Activated T-helper 2 cell treated with anti-CD3 and anti-CD28 coated beads, Interferon-gamma antibody, Interleukin-2, Interleukin-4, amounts not matched to agents 10 μg/mL and 5 μg/mL and 100 μg/mL, durations not matched to agents 14 hours and 24 hours and 36 hours (primary cell): ENCODE data around the gene ERICH6B. TPM values are rescaled to one million over a fixed set of nuclear protein-coding genes. Genes with fewer than 3 reads are reported as not detected.

Experiments
- DNase-seq: peaks from one replicate; pipeline ENCODE4 v3.0.0; 2021; ENCODE audit warnings: low spot score
- H3K27ac Mint-ChIP-seq: one replicate; pipeline ENCODE4 v1.8.0; 2021; ENCODE audit warnings: mixed read lengths
- H3K27me3 Mint-ChIP-seq: one replicate; pipeline ENCODE4 v1.8.0; 2021; ENCODE audit warnings: low read depth, mixed read lengths
- H3K36me3 Mint-ChIP-seq: one replicate; pipeline ENCODE4 v1.8.0; 2021; ENCODE audit warnings: low read depth, mixed read lengths
- H3K4me1 Mint-ChIP-seq: one replicate; pipeline ENCODE4 v1.8.0; 2021; ENCODE audit warnings: low read depth, mixed read lengths
- H3K4me3 Mint-ChIP-seq: one replicate; pipeline ENCODE4 v1.8.0; 2021; ENCODE audit warnings: low read depth, mild to moderate bottlenecking, moderate library complexity, mixed read lengths
- H3K9me3 Mint-ChIP-seq: one replicate; pipeline ENCODE4 v1.8.0; 2021; ENCODE audit warnings: mixed read lengths
- intact Hi-C: fragments of 100-400 bp; cut with micrococcal nuclease; formaldehyde crosslinking; loops from one replicate; pipeline ENCODE4 v1.15.1; 2023
- total RNA-seq: library from RNA; stranded (reverse); gene quantifications from 2 replicates; pipeline ENCODE4 v1.2.3, GENCODE V29; 2022

ERICH6B gene
- total RNA-seq, 1 donor from 2014 or later = not detected

GRCh38 chr13:45594764-45595163 lies 20.8 kb downstream of the ERICH6B start:
- intact Hi-C loops = no loop called here
- Mint-ChIP-seq H3K4me3 (no peak overlapping the region), H3K27me3 (peaks cover 15% of the 10 kb centered on the region), H3K27ac (no peak overlapping the region), H3K9me3 (no peaks in the 10 kb centered on the region), H3K4me1 (no peaks in the 10 kb centered on the region), H3K36me3 (no peaks in the 10 kb centered on the region)
- DNase-seq = no peak

- Mint-ChIP-seq H3K36me3 (no peaks in the 10 kb centered on the region), H3K4me1 (no peaks in the 10 kb centered on the region), H3K4me3 (no peak overlapping the region), H3K27ac (no peak overlapping the region), H3K9me3 (no peaks in the 10 kb centered on the region), H3K27me3 (peaks cover 15% of the 10 kb centered on the region)
- DNase-seq = no peak
- intact Hi-C loops = no loop called here
Observed at GRCh38 chr13:45594227-45594626, 21.3 kb downstream of the ERICH6B start.

DNA sequence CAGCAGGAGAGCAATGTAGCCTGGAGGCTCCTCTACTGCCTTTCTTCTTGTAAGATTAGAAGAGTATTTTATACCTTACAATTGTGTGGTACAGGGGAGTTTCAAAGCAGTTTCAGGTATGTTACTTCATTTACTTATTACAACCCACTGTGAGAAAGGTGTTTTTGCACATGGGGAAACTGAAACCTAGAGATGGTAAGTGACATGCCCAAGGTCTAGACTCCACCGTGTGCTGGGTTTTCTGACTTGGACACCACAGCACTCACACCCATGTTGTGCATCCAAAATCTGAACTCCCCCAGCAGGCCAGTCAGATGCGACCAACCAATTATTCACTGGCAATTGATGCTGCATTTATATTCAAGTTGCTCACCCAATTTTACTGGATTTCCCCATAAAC lies 22.8 kb downstream of the ERICH6B start:
- peaks cover 15% of the 10 kb centered on the region for H3K27me3 Mint-ChIP-seq
- no peak for DNase-seq
- H3K4me1 Mint-ChIP-seq = no peaks in the 10 kb centered on the region
- no peak overlapping the region for H3K4me3 Mint-ChIP-seq
- intact Hi-C loops = no loop called here
- H3K36me3 Mint-ChIP-seq = no peaks in the 10 kb centered on the region
- H3K9me3 Mint-ChIP-seq = no peaks in the 10 kb centered on the region
- no peak overlapping the region for H3K27ac Mint-ChIP-seq

DNA sequence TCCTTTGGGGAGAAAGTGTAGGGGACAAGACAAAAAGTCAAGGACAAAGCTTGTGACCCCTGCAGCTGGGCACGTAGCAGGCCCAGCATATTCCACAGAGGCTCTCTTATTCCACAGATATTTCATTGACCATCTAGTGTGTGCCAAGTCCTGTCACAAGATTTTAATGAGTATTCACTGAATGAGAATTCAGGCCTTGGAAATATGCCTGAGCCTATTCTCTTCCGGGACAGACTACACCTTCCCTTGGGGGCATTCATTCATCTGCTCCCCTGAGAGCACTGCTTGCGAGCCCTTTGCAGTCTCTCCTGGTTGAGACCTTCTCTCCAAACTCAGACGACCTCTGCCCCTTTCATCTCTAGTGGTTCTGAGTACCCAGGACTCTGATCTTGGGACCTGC lies 25.5 kb downstream of the ERICH6B start:
- no peak overlapping the region for H3K4me3 Mint-ChIP-seq
- peaks cover 4% of the 10 kb centered on the region for H3K27me3 Mint-ChIP-seq
- intact Hi-C loops = no loop called here
- no peaks in the 10 kb centered on the region for H3K9me3 Mint-ChIP-seq
- H3K27ac Mint-ChIP-seq = no peak overlapping the region
- DNase-seq = no peak
- H3K36me3 Mint-ChIP-seq = no peaks in the 10 kb centered on the region
- H3K4me1 Mint-ChIP-seq = no peaks in the 10 kb centered on the region

DNA sequence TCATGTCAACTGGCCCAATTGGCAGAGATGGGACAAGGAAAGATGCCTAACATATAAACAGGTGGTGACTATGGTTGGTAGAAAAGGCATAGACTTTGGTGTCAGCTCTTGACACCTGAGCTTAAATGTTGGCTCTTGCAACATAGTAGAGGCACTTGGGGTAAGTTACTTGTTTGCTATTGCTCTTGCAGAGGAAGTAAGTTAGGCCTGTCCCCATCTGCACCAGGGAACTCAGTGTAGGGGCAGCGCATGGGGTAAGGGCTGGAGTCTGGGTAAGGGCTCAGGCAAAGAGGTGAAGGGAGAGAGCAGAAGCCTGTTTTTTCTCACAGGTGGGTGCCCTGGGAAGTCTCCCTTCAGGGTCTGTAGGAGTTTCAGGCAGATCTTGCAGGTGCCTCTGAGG lies 27.6 kb downstream of the ERICH6B start:
- no peaks in the 10 kb centered on the region for H3K4me1 Mint-ChIP-seq
- H3K36me3 Mint-ChIP-seq = no peaks in the 10 kb centered on the region
- H3K27ac Mint-ChIP-seq = no peak overlapping the region
- no peak for DNase-seq
- H3K4me3 Mint-ChIP-seq = no peak overlapping the region
- H3K9me3 Mint-ChIP-seq = no peaks in the 10 kb centered on the region
- peaks cover 1% of the 10 kb centered on the region for H3K27me3 Mint-ChIP-seq
- intact Hi-C loops = no loop called here

DNA sequence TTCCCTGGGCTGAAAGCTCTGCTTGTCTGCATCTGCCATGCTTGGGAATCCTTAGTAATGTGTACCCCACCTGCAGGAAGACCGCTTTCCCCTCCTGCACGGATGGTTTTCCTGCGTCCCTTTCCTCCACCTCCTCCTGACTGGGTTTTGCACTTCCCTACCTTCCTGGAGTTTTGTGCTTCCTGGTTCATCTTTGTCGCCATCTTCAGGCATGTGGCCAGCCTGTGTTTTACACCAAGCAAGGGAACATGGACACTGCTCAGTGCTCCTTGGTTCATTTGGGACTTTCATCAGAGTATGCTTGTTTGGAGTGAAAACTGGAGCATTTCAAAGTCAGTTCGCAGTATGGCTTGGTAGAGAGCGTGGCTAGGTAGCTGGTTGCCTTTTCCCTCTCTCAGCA lies 30.7 kb downstream of the ERICH6B start:
- no peak overlapping the region for H3K27ac Mint-ChIP-seq
- peaks cover 1% of the 10 kb centered on the region for H3K27me3 Mint-ChIP-seq
- intact Hi-C loops = no loop called here
- H3K36me3 Mint-ChIP-seq = no peaks in the 10 kb centered on the region
- H3K9me3 Mint-ChIP-seq = no peaks in the 10 kb centered on the region
- H3K4me1 Mint-ChIP-seq = no peaks in the 10 kb centered on the region
- DNase-seq = no peak
- H3K4me3 Mint-ChIP-seq = no peak overlapping the region

DNA sequence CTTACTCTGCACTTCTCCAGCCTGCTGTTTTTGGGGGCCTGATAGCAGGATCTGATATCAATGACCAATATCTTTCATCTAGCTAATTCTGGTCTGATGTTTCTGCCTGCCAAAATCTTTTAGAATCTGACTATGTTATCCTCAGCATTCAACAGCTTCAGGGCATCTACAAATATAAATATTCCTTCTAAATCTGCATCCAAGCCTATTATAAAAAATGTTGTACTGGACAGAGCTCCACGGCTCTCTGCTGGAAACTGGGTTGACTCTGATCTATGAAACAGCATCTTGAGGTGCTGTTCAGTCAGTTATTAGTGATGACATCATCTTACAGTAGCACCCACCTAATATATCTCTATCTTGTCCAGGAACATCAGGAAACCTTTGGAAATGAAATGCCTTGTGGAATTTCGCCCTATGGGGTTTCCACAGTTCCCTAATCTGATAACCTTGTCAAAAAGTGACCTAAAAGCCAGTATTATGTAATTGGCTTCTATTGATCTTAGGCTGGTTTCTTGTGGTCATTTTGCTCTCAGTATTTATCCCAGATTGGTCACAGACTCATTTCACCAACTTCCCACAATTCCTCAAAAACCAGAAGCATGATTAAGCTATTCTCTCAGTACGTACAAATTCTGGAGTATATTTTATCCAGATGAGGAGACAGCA lies 33.0 kb downstream of the ERICH6B start:
- no peak overlapping the region for H3K27ac Mint-ChIP-seq
- no peaks in the 10 kb centered on the region for H3K9me3 Mint-ChIP-seq
- H3K36me3 Mint-ChIP-seq = no peaks in the 10 kb centered on the region
- no peaks in the 10 kb centered on the region for H3K4me1 Mint-ChIP-seq
- H3K4me3 Mint-ChIP-seq = no peak overlapping the region
- intact Hi-C loops = no loop called here
- no peak for DNase-seq
- H3K27me3 Mint-ChIP-seq = peaks cover 8% of the 10 kb centered on the region

DNA sequence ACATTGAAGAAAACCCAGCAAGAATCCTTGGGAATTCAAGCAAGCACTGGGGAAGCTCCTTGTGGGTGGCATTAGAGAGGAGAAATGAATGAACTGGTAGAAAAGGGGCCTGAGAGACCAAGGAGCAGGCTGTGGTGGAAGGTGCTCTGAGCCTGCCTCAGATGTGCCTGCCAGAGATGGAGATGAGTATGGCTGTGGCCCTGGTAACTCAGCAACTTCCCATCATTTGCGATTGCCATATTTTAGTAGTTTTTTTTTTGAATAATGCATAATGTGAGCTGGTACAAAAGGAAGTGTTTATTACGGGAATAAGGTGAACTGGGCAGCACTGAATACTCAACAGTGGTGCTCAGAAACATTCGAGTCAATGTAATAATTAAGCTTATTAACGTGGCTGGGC lies 39.1 kb downstream of the ERICH6B start:
- no peak for DNase-seq
- H3K4me3 Mint-ChIP-seq = no peak overlapping the region
- H3K27me3 Mint-ChIP-seq = peaks cover 13% of the 10 kb centered on the region
- H3K27ac Mint-ChIP-seq = no peak overlapping the region
- intact Hi-C loops = no loop called here
- H3K9me3 Mint-ChIP-seq = no peaks in the 10 kb centered on the region
- H3K4me1 Mint-ChIP-seq = no peaks in the 10 kb centered on the region
- H3K36me3 Mint-ChIP-seq = no peaks in the 10 kb centered on the region

GRCh38 chr13:45575830-45576180 lies 39.7 kb downstream of the ERICH6B start:
- no peak for DNase-seq
- H3K9me3 Mint-ChIP-seq = no peaks in the 10 kb centered on the region
- H3K36me3 Mint-ChIP-seq = no peaks in the 10 kb centered on the region
- no peak overlapping the region for H3K27ac Mint-ChIP-seq
- H3K27me3 Mint-ChIP-seq = peaks cover 14% of the 10 kb centered on the region
- H3K4me3 Mint-ChIP-seq = no peak overlapping the region
- intact Hi-C loops = no loop called here
- no peaks in the 10 kb centered on the region for H3K4me1 Mint-ChIP-seq

- H3K27me3 Mint-ChIP-seq = peaks cover 14% of the 10 kb centered on the region
- DNase-seq = no peak
- no peak overlapping the region for H3K4me3 Mint-ChIP-seq
- intact Hi-C loops = no loop called here
- no peaks in the 10 kb centered on the region for H3K4me1 Mint-ChIP-seq
- H3K27ac Mint-ChIP-seq = no peak overlapping the region
- no peaks in the 10 kb centered on the region for H3K9me3 Mint-ChIP-seq
- H3K36me3 Mint-ChIP-seq = no peaks in the 10 kb centered on the region
Observed at GRCh38 chr13:45575146-45575829, 40.3 kb downstream of the ERICH6B start.

GRCh38 chr13:45565331-45565730 lies 50.2 kb downstream of the ERICH6B start:
- DNase-seq = no peak
- H3K27me3 Mint-ChIP-seq = no peaks in the 10 kb centered on the region
- no peaks in the 10 kb centered on the region for H3K9me3 Mint-ChIP-seq
- H3K4me3 Mint-ChIP-seq = no peak overlapping the region
- intact Hi-C loops = no loop called here
- no peaks in the 10 kb centered on the region for H3K4me1 Mint-ChIP-seq
- H3K27ac Mint-ChIP-seq = no peak overlapping the region
- H3K36me3 Mint-ChIP-seq = no peaks in the 10 kb centered on the region

GRCh38 chr13:45564133-45564776 lies 51.3 kb downstream of the ERICH6B start:
- H3K4me1 Mint-ChIP-seq = peaks cover 1% of the 10 kb centered on the region
- no peak for DNase-seq
- intact Hi-C loops = no loop called here
- H3K36me3 Mint-ChIP-seq = no peaks in the 10 kb centered on the region
- no peaks in the 10 kb centered on the region for H3K9me3 Mint-ChIP-seq
- no peak overlapping the region for H3K4me3 Mint-ChIP-seq
- H3K27ac Mint-ChIP-seq = no peak overlapping the region
- peaks cover 2% of the 10 kb centered on the region for H3K27me3 Mint-ChIP-seq

- no peak for DNase-seq
- peaks cover 22% of the 10 kb centered on the region for H3K27me3 Mint-ChIP-seq
- H3K36me3 Mint-ChIP-seq = no peaks in the 10 kb centered on the region
- H3K9me3 Mint-ChIP-seq = no peaks in the 10 kb centered on the region
- H3K4me1 Mint-ChIP-seq = peaks cover 2% of the 10 kb centered on the region
- intact Hi-C loops = no loop called here
- H3K27ac Mint-ChIP-seq = no peak overlapping the region
- no peak overlapping the region for H3K4me3 Mint-ChIP-seq
Observed at GRCh38 chr13:45554604-45555109, 60.9 kb downstream of the ERICH6B start.
